Measurements from ENCODE around the gene RAF1.
"Not testable (repeated sequence)": the region's sequence is repeated elsewhere in the genome, so short reads cannot be mapped to it uniquely, and the experiment has no call there.

RAF1 gene

GRCh38 chr3:12670365-12671119, 6.6 kb upstream of the RAF1 start:
- ATAC-seq (replicated peaks; ENCODE audit: extremely low read depth, poor library complexity, severe bottlenecking) (no peak), DNase-seq (ENCODE audit: low spot score in 2 of 2) (no peak)
- no peak overlapping the region for H3K4me3 Mint-ChIP-seq
- H3K9me3 Mint-ChIP-seq, result no peaks in the 10 kb centered on the region
- no peaks in the 10 kb centered on the region for H3K36me3 Mint-ChIP-seq (ENCODE audit: insufficient read depth)
- no peaks in the 10 kb centered on the region for H3K27me3 Mint-ChIP-seq
- H3K4me1 Mint-ChIP-seq, result no peaks in the 10 kb centered on the region
- H3K27ac Mint-ChIP-seq (ENCODE audit: low read depth), result no peak overlapping the region

GRCh38 chr3:12663401-12663935, 449 bp downstream of the RAF1 start:
- peak in 1 of 2 donors; percentile 18 for DNase-seq (ENCODE audit: low spot score in 2 of 2)
- Mint-ChIP-seq H3K4me3 (peak overlapping the region; percentile 96), H3K27ac (ENCODE audit: low read depth) (peak overlapping the region; percentile 99), H3K27me3 (no peaks in the 10 kb centered on the region), H3K36me3 (ENCODE audit: insufficient read depth) (peaks cover 18% of the 10 kb centered on the region), H3K4me1 (peaks cover 36% of the 10 kb centered on the region), H3K9me3 (no peaks in the 10 kb centered on the region)
- peak; percentile 60 for ATAC-seq (replicated peaks; ENCODE audit: extremely low read depth, poor library complexity, severe bottlenecking)

- Mint-ChIP-seq H3K27me3 (no peaks in the 10 kb centered on the region), H3K9me3 (no peaks in the 10 kb centered on the region), H3K4me3 (peak overlapping the region; percentile 96), H3K27ac (ENCODE audit: low read depth) (peak overlapping the region; percentile 99), H3K4me1 (peaks cover 40% of the 10 kb centered on the region), H3K36me3 (ENCODE audit: insufficient read depth) (peaks cover 18% of the 10 kb centered on the region)
- DNase-seq (ENCODE audit: low spot score in 2 of 2) (no peak), ATAC-seq (replicated peaks; ENCODE audit: extremely low read depth, poor library complexity, severe bottlenecking) (peak; percentile 8)
Observed at GRCh38 chr3:12662593-12663400, 1.1 kb downstream of the RAF1 start.

GRCh38 chr3:12661926-12662592, 1.9 kb downstream of the RAF1 start:
- ATAC-seq (replicated peaks; ENCODE audit: extremely low read depth, poor library complexity, severe bottlenecking), result no peak
- peaks cover 18% of the 10 kb centered on the region for H3K36me3 Mint-ChIP-seq (ENCODE audit: insufficient read depth)
- H3K4me3 Mint-ChIP-seq, result peak overlapping the region; percentile 96
- DNase-seq (ENCODE audit: low spot score in 2 of 2), result no peak
- peak overlapping the region; percentile 99 for H3K27ac Mint-ChIP-seq (ENCODE audit: low read depth)
- peaks cover 44% of the 10 kb centered on the region for H3K4me1 Mint-ChIP-seq
- no peaks in the 10 kb centered on the region for H3K9me3 Mint-ChIP-seq
- no peaks in the 10 kb centered on the region for H3K27me3 Mint-ChIP-seq

- H3K27ac Mint-ChIP-seq (ENCODE audit: low read depth); DNase-seq (ENCODE audit: low spot score in 2 of 2); H3K27me3 Mint-ChIP-seq; H3K9me3 Mint-ChIP-seq; ATAC-seq (replicated peaks; ENCODE audit: extremely low read depth, poor library complexity, severe bottlenecking): not testable (repeated sequence)
- Mint-ChIP-seq H3K36me3 (ENCODE audit: insufficient read depth) (peaks cover 18% of the 10 kb centered on the region), H3K4me3 (peak overlapping the region; percentile 25), H3K4me1 (peaks cover 51% of the 10 kb centered on the region)
Observed at GRCh38 chr3:12661375-12661774, 2.5 kb downstream of the RAF1 start.

GRCh38 chr3:12660196-12660595, 3.7 kb downstream of the RAF1 start:
- no peak for ATAC-seq (replicated peaks; ENCODE audit: extremely low read depth, poor library complexity, severe bottlenecking)
- Mint-ChIP-seq H3K27ac (ENCODE audit: low read depth) (peak overlapping the region; percentile 2), H3K27me3 (no peaks in the 10 kb centered on the region), H3K9me3 (no peaks in the 10 kb centered on the region), H3K36me3 (ENCODE audit: insufficient read depth) (peaks cover 18% of the 10 kb centered on the region), H3K4me1 (peaks cover 61% of the 10 kb centered on the region), H3K4me3 (no peak overlapping the region)
- DNase-seq (ENCODE audit: low spot score in 2 of 2), result no peak

- Mint-ChIP-seq H3K9me3 (no peaks in the 10 kb centered on the region), H3K27me3 (no peaks in the 10 kb centered on the region), H3K4me1 (peaks cover 61% of the 10 kb centered on the region), H3K36me3 (ENCODE audit: insufficient read depth) (peaks cover 18% of the 10 kb centered on the region), H3K27ac (ENCODE audit: low read depth) (peak overlapping the region; percentile 53), H3K4me3 (peak overlapping the region; percentile 14)
- ATAC-seq (replicated peaks; ENCODE audit: extremely low read depth, poor library complexity, severe bottlenecking) (no peak), DNase-seq (ENCODE audit: low spot score in 2 of 2) (no peak)
Observed at GRCh38 chr3:12659316-12660015, 4.5 kb downstream of the RAF1 start.

GRCh38 chr3:12658593-12659058, 5.3 kb downstream of the RAF1 start:
- H3K4me1 Mint-ChIP-seq, result peaks cover 56% of the 10 kb centered on the region
- H3K27me3 Mint-ChIP-seq, result no peaks in the 10 kb centered on the region
- no peaks in the 10 kb centered on the region for H3K9me3 Mint-ChIP-seq
- H3K36me3 Mint-ChIP-seq (ENCODE audit: insufficient read depth), result peaks cover 10% of the 10 kb centered on the region
- H3K27ac Mint-ChIP-seq (ENCODE audit: low read depth), result no peak overlapping the region
- no peak overlapping the region for H3K4me3 Mint-ChIP-seq
- no peak for DNase-seq (ENCODE audit: low spot score in 2 of 2)
- ATAC-seq (replicated peaks; ENCODE audit: extremely low read depth, poor library complexity, severe bottlenecking), result no peak

- no peaks in the 10 kb centered on the region for H3K9me3 Mint-ChIP-seq
- H3K36me3 Mint-ChIP-seq (ENCODE audit: insufficient read depth), result peaks cover 5% of the 10 kb centered on the region
- H3K4me3 Mint-ChIP-seq, result no peak overlapping the region
- no peaks in the 10 kb centered on the region for H3K27me3 Mint-ChIP-seq
- H3K27ac Mint-ChIP-seq (ENCODE audit: low read depth), result no peak overlapping the region
- H3K4me1 Mint-ChIP-seq, result peaks cover 51% of the 10 kb centered on the region
- DNase-seq (ENCODE audit: low spot score in 2 of 2) (no peak), ATAC-seq (replicated peaks; ENCODE audit: extremely low read depth, poor library complexity, severe bottlenecking) (no peak)
Observed at GRCh38 chr3:12656850-12657249, 7.1 kb downstream of the RAF1 start.

- H3K9me3 Mint-ChIP-seq, result no peaks in the 10 kb centered on the region
- no peak overlapping the region for H3K27ac Mint-ChIP-seq (ENCODE audit: low read depth)
- no peak overlapping the region for H3K4me3 Mint-ChIP-seq
- DNase-seq (ENCODE audit: low spot score in 2 of 2), result no peak
- no peak for ATAC-seq (replicated peaks; ENCODE audit: extremely low read depth, poor library complexity, severe bottlenecking)
- H3K36me3 Mint-ChIP-seq (ENCODE audit: insufficient read depth), result peaks cover 8% of the 10 kb centered on the region
- peaks cover 51% of the 10 kb centered on the region for H3K4me1 Mint-ChIP-seq
- no peaks in the 10 kb centered on the region for H3K27me3 Mint-ChIP-seq
Observed at GRCh38 chr3:12656193-12656592, 7.7 kb downstream of the RAF1 start.

GRCh38 chr3:12655701-12656100, 8.2 kb downstream of the RAF1 start:
- Mint-ChIP-seq H3K4me1 (peaks cover 54% of the 10 kb centered on the region), H3K4me3 (no peak overlapping the region), H3K36me3 (ENCODE audit: insufficient read depth) (peaks cover 8% of the 10 kb centered on the region), H3K27ac (ENCODE audit: low read depth) (no peak overlapping the region), H3K9me3 (no peaks in the 10 kb centered on the region), H3K27me3 (no peaks in the 10 kb centered on the region)
- DNase-seq (ENCODE audit: low spot score in 2 of 2) (no peak), ATAC-seq (replicated peaks; ENCODE audit: extremely low read depth, poor library complexity, severe bottlenecking) (no peak)

- Mint-ChIP-seq H3K4me3 (no peak overlapping the region), H3K36me3 (ENCODE audit: insufficient read depth) (peaks cover 11% of the 10 kb centered on the region), H3K4me1 (peaks cover 45% of the 10 kb centered on the region), H3K9me3 (no peaks in the 10 kb centered on the region), H3K27me3 (no peaks in the 10 kb centered on the region), H3K27ac (ENCODE audit: low read depth) (peak overlapping the region; percentile 59)
- DNase-seq (ENCODE audit: low spot score in 2 of 2) (no peak), ATAC-seq (replicated peaks; ENCODE audit: extremely low read depth, poor library complexity, severe bottlenecking) (no peak)
Observed at GRCh38 chr3:12653747-12654146, 10.2 kb downstream of the RAF1 start.
